ENCODE results near the gene LARP7. TPM values are rescaled to one million over a fixed set of nuclear protein-coding genes. Genes with fewer than 3 reads are reported as not detected.
"Not testable (repeated sequence)": the region's sequence is repeated elsewhere in the genome, so short reads cannot be mapped to it uniquely, and the experiment has no call there.

The LARP7 gene
- total and polyA plus RNA-seq, 5 experiments from 2014 or later, result 24.8 to 61.1 (median 40.7) TPM

DNA sequence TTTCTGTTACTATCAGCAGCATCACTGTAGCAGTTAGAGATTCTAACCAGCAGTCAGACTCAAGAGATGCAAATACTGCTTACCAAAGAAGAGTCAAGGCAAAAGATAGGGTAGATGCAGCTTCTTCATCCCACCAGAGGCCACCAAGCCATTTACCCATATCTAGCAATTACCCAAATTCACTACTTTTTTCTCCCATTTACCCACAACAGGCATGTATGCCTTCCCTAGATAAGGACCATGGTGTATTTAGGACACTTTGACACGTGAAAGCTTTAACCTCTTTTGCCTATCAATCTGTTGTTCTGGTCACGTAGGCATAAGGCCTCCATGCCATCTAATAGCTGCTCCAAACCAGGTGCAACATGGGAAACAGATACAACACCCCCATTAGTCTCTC lies 5.6 kb downstream of the LARP7 start:
- H3K4me1 Mint-ChIP-seq, result peaks cover 17 to 36% (median 33%) of the 10 kb centered on the region in 4 donors

DNA sequence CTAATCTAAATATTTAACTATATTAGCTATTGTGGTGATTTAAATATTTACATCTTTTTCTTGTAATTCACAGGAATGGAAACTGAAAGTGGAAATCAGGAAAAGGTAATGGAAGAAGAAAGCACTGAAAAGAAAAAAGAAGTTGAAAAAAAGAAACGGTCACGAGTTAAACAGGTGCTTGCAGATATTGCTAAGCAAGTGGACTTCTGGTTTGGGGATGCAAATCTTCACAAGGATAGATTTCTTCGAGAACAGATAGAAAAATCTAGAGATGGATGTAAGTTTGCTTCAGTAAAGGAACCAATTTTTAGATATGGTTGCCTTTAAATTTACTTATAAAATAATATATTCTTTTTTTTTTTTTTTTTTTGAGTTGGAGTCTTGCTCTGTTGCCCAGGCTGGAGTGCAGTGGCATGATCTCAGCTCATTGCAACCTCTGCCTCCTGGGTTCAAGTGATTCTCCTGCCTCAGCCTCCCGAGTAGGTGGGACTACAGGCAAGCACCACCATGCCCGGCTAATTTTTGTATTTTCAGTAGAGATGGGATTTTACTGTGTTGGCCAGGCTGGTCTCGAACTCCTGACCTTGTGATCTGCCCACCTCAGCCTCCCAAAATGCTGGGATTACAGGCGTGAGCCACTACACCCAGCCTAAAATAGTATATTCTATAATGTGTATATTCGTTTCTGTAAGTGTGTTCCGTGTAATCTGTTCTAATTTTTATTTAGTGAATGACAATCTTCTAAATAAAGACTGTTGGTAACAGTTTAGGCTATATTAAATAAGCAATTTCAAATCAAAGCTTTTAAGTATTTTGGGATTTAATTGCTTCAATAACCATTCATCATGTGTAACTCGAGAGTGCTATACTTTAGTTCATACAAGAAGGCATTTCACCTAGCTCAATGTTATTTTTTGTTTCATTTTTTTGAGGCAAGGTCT lies 7.9 kb downstream of the LARP7 start:
- H3K4me3 Mint-ChIP-seq, DNase-seq, H3K9me3 Mint-ChIP-seq, POLR2A ChIA-PET, H3K27me3 Mint-ChIP-seq, ATAC-seq: not testable (repeated sequence)
- Mint-ChIP-seq H3K36me3 (peaks cover 5 to 72% (median 8%) of the 10 kb centered on the region in 3 donors), H3K4me1 (peaks cover 13 to 31% (median 29%) of the 10 kb centered on the region in 4 donors), H3K27ac (peak overlapping the region in 1 of 10 donors; percentile 14)

More for the DNA sequence above, 5.6 kb downstream of the LARP7 start:
- Mint-ChIP-seq H3K27ac (no peak overlapping the region), H3K9me3 (no peaks in the 10 kb centered on the region), H3K4me3 (no peak overlapping the region), H3K36me3 (peaks cover 5 to 60% (median 8%) of the 10 kb centered on the region in 3 donors), H3K27me3 (no peaks in the 10 kb centered on the region)
- POLR2A ChIA-PET, result no interaction called here
- no peak for ATAC-seq
- no peak for DNase-seq

DNA sequence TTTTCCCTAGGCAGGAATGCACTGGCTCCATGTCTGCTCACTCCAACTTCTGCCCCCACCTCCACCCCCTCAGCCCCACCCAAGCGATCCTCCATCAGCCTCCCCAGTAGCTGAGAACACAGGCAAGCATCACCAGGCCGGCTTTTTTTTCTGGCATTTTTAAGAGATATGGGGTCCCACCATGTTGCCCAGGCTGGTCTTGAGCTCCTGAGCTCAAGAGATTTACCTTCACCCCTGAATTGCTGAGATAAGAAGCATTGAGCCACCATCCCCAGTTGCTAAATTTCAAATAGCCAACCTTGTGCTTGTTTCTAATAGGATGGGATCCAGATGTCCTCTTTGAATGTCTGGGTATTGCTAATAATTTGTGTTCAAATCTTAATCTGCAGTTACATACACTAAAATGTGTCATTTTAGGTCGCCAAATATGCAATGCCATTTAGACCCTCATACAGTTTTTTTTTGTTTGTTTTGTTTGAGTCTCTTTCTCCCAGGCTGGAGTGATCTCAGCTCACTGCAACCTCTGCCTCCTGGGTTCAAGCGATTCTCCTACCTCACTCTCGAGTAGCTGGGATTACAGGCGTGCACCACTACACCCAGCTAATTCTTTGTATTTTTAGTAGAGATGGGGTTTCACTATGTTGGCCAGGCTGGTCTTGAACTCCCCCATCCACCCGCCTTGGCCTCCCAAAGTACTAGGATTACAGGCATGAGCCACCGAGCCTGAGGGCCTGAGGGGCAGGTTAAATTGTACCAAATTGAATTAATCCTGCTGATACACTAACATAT lies 8.8 kb downstream of the LARP7 start:
- no peak overlapping the region for H3K4me3 Mint-ChIP-seq
- ATAC-seq (no peak), DNase-seq (no peak)
- H3K4me1 Mint-ChIP-seq, result peaks cover 12 to 27% (median 27%) of the 10 kb centered on the region in 4 donors
- no peaks in the 10 kb centered on the region for H3K27me3 Mint-ChIP-seq
- POLR2A ChIA-PET, result no interaction called here
- H3K9me3 Mint-ChIP-seq, result no peaks in the 10 kb centered on the region
- peak overlapping the region in 1 of 10 donors; percentile 14 for H3K27ac Mint-ChIP-seq
- peaks cover 5 to 75% (median 8%) of the 10 kb centered on the region in 3 donors for H3K36me3 Mint-ChIP-seq

DNA sequence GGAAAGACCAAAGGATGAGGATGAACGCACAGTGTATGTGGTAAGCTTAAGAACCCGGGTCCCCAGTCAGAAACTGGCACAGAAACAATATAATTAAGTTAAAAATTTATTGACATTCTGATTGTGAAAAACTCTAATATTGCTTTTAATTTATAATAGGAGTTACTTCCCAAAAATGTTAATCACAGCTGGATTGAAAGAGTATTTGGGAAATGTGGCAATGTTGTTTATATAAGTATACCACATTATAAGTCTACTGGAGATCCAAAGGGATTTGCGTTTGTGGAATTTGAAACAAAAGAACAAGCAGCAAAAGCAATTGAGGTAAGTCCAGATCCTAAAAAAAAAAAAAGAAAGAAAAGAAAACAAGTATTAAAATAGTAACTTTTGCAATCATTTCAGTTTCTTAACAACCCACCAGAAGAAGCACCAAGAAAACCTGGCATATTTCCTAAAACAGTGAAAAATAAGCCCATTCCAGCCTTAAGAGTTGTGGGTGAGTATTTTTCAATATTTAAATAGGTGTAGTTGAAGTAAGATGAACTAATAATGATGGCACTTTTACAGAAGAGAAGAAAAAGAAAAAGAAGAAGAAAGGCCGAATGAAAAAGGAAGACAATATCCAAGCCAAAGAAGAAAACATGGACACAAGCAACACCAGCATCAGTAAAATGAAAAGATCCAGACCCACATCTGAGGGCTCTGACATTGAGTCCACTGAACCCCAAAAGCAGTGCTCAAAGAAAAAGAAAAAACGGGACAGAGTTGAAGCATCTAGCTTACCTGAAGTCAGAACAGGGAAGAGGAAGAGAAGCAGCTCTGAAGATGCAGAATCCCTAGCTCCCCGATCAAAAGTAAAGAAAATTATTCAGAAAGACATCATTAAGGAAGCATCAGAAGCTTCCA lies 9.9 kb downstream of the LARP7 start:
- ATAC-seq (no peak), DNase-seq (no peak)
- H3K36me3 Mint-ChIP-seq, result peaks cover 5 to 76% (median 8%) of the 10 kb centered on the region in 3 donors
- H3K4me1 Mint-ChIP-seq, result peaks cover 4 to 18% (median 16%) of the 10 kb centered on the region in 4 donors
- POLR2A ChIA-PET, result no interaction called here
- H3K4me3 Mint-ChIP-seq, result no peak overlapping the region
- no peaks in the 10 kb centered on the region for H3K27me3 Mint-ChIP-seq
- no peaks in the 10 kb centered on the region for H3K9me3 Mint-ChIP-seq
- peak overlapping the region in 1 of 10 donors; percentile 9 for H3K27ac Mint-ChIP-seq

DNA sequence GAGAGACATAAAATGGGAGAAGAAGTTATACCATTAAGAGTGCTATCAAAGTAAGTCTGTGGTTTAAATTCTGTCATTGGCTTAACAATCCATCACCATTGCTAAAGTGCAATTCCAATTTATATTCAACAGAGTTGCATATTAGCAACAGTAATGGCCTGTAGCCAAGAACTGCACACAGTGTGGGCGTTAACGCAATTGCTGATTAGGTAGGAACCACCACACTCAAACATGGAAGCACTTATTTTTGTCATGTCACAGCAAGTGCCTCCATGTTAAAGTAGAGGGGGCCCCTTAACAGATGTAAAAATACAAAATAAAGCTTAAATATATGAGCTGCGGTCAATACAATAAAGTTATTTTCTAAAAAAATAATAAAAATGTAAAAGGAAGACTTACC lies 10.8 kb downstream of the LARP7 start:
- ATAC-seq, result no peak
- Mint-ChIP-seq H3K27me3 (no peaks in the 10 kb centered on the region), H3K4me1 (peaks cover 2 to 9% (median 7%) of the 10 kb centered on the region in 4 donors), H3K9me3 (no peaks in the 10 kb centered on the region), H3K36me3 (peaks cover 5 to 80% (median 8%) of the 10 kb centered on the region in 3 donors), H3K4me3 (no peak overlapping the region), H3K27ac (no peak overlapping the region)
- DNase-seq, result no peak
- POLR2A ChIA-PET, result no interaction called here

DNA sequence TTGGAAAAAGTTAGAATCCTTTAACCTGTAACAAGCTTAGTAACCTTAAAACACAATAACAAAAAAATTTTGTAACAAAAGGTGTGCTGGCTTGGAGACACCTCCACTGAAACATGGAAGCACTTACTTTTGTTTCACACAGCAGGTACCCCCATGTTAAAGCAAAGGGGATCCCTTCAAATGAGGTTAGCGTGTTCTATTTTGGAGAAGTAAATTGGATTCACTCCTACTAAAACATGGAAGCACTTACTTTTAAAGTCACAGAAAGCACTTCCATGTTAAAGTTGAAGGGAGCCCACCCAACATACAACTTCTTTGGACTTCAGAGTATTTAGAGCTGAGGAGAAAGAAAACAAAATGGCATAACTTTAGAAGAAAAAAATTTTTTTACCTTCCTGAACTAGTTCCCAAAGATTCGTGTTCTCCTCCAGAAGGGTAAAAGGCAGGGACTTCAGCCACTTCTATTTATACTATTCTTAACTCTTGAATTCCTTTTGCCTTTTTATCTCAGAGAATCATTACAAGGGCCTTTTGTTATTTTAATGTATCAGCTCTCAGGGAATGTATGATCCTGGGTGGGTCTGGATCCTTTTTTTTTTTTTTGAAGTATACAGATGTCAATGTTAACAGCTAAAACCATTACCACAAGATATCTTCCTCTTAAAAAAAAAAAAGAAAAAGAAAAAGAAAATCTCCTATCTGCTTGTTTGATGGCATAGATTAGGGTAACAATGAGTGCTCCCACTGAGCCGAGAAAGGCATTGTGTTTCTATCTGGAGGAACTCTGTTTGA lies 11.5 kb downstream of the LARP7 start:
- Mint-ChIP-seq H3K4me1 (peaks cover 0 to 3% (median under 1%) of the 10 kb centered on the region in 4 donors), H3K36me3 (peaks cover 5 to 79% (median 8%) of the 10 kb centered on the region in 3 donors), H3K27ac (no peak overlapping the region), H3K27me3 (no peaks in the 10 kb centered on the region), H3K9me3 (no peaks in the 10 kb centered on the region), H3K4me3 (no peak overlapping the region)
- POLR2A ChIA-PET, result no interaction called here
- ATAC-seq (no peak), DNase-seq (no peak)

DNA sequence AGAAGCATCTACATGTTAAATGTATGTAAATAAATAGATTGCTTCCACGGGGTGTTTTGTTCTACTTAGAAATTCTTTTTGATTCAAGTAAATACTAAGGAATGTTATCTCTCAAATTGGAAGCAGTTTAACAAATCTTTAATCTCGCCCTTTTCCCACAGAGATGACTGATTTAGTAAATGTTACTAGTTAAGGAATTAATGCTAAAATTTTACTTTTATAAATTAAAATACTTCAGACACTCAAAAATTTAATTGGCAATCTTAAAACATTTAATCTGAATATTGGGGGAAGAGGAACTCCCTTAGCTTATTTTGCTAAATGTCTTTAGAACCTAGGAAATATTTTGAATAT lies 12.1 kb downstream of the LARP7 start:
- H3K4me3 Mint-ChIP-seq, result no peak overlapping the region
- H3K4me1 Mint-ChIP-seq, result peaks cover 0 to 3% (median 0%) of the 10 kb centered on the region in 4 donors
- no peaks in the 10 kb centered on the region for H3K9me3 Mint-ChIP-seq
- peaks cover 5 to 79% (median 13%) of the 10 kb centered on the region in 3 donors for H3K36me3 Mint-ChIP-seq
- DNase-seq (no peak), ATAC-seq (no peak)
- POLR2A ChIA-PET, result no interaction called here
- no peak overlapping the region for H3K27ac Mint-ChIP-seq
- no peaks in the 10 kb centered on the region for H3K27me3 Mint-ChIP-seq

DNA sequence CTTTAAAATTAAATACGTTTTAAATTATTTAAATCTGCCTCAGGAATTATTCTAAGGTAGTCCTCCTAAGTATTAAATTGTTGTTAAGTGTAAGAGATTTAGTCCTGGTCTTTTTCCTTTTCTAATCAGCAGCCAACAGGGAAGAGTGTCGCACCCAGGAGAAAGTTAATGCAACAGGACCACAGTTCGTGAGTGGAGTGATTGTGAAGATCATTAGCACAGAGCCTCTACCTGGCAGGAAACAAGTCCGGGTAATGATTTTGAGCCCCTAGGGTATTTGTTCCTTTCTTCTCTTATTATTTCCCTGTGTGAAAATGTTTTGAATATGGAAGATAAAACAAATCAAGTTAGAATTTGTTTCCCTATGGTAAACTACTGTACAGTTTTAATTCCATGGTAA lies 13.4 kb downstream of the LARP7 start:
- ATAC-seq (no peak), DNase-seq (no peak)
- Mint-ChIP-seq H3K9me3 (no peaks in the 10 kb centered on the region), H3K4me1 (no peaks in the 10 kb centered on the region), H3K36me3 (peaks cover 6 to 83% (median 15%) of the 10 kb centered on the region in 3 donors), H3K27ac (no peak overlapping the region), H3K27me3 (no peaks in the 10 kb centered on the region), H3K4me3 (no peak overlapping the region)
- POLR2A ChIA-PET, result no interaction called here

DNA sequence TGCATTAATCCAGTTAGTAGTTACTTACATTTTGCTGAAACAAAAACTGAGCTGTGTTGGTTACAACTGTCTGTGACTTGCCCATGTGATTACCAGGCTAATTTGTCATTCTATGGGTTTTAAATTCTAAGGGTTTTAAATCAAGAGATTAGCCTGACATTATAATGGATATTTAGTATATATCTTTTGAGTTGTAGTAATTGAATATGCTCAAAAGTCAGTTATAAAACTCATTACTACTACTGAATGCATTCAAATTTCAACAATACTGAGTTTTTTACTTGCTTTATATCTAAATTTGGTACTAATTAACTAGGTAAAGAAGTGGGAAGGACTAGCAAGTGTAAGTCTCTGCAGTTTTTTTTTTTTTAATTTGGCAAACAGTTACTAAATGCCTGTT lies 14.7 kb downstream of the LARP7 start:
- peaks cover 11 to 84% (median 20%) of the 10 kb centered on the region in 3 donors for H3K36me3 Mint-ChIP-seq
- H3K4me3 Mint-ChIP-seq, result no peak overlapping the region
- ATAC-seq (no peak), DNase-seq (no peak)
- no peaks in the 10 kb centered on the region for H3K27me3 Mint-ChIP-seq
- H3K9me3 Mint-ChIP-seq, result no peaks in the 10 kb centered on the region
- POLR2A ChIA-PET, result no interaction called here
- no peaks in the 10 kb centered on the region for H3K4me1 Mint-ChIP-seq
- no peak overlapping the region for H3K27ac Mint-ChIP-seq

DNA sequence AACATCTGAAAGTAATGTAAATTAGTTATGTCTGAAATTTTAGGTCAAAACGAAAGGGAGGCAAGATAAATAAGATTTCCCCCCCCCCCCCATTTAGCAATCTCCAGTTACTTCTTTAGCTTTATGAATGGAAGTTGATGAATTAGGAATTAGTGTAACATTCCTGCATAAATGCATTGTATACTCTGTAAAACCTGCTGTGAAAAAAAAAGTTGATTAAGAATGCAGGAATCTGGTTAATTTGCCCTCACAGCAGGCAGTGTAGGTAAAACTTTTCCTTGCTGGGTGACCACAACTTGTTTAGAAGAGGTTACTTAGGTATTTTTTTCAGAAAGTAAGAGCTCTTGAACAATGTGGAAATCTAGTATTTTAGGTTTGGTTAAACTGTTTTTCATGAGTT lies 15.3 kb downstream of the LARP7 start:
- Mint-ChIP-seq H3K4me3 (no peak overlapping the region), H3K27ac (no peak overlapping the region), H3K27me3 (no peaks in the 10 kb centered on the region), H3K9me3 (no peaks in the 10 kb centered on the region), H3K36me3 (peaks cover 6 to 83% (median 14%) of the 10 kb centered on the region in 3 donors), H3K4me1 (no peaks in the 10 kb centered on the region)
- POLR2A ChIA-PET, result no interaction called here
- ATAC-seq (no peak), DNase-seq (no peak)

DNA sequence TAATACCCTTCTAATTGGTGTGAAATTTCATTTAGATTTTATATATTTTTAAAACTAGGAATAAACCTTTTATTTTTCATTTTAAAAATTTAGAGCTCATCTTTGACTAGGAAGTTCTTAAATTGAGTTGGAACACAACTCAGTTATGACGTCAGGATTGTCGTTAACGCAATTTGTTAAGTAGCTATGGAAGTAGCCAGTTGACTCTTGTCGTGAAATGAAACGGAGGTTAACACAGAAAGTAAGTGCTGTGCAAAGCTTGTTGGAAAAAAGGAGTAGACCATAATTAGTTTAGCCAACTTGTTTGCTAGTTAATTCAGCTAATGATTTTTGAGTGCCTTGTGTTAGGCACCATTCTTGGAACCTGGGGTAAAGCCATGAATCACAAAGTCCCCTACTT lies 18.3 kb downstream of the LARP7 start:
- H3K9me3 Mint-ChIP-seq, result no peaks in the 10 kb centered on the region
- H3K27me3 Mint-ChIP-seq, result no peaks in the 10 kb centered on the region
- H3K36me3 Mint-ChIP-seq, result peaks cover 6 to 76% (median 25%) of the 10 kb centered on the region in 3 donors
- no peak for DNase-seq
- H3K4me1 Mint-ChIP-seq, result no peaks in the 10 kb centered on the region
- no peak overlapping the region for H3K4me3 Mint-ChIP-seq
- POLR2A ChIA-PET, result no interaction called here
- H3K27ac Mint-ChIP-seq, result no peak overlapping the region
- no peak for ATAC-seq

DNA sequence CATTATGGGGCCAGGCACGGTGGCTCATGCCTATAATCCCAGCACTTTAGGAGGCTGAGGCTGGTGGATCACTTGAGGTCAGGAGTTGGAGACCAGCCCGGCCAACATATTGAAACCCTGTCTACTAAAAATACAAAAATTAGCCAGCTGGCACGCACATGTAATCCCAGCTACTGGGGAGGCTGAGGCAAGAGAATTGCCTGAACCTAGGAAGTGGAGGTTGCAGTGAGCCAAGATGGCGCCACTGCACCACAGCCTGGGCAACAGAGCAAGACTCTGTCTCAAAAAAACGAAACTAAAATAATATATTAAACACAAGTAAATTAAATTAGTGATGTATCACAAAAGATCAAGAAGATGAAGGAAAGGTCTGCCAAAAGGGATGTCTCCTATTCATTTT lies 19.2 kb downstream of the LARP7 start:
- H3K27me3 Mint-ChIP-seq, H3K9me3 Mint-ChIP-seq, H3K4me3 Mint-ChIP-seq, POLR2A ChIA-PET, H3K27ac Mint-ChIP-seq, ATAC-seq, DNase-seq, H3K4me1 Mint-ChIP-seq: not testable (repeated sequence)
- H3K36me3 Mint-ChIP-seq, result peaks cover 6 to 69% (median 25%) of the 10 kb centered on the region in 3 donors
